ENCODE data around the gene MYL5. TPM values are rescaled to one million over a fixed set of nuclear protein-coding genes. Genes with fewer than 3 reads are reported as not detected.

Gene MYL5
- polyA plus RNA-seq, 3 donors, result 4.2 to 12.6 (median 7.2) TPM

DNA sequence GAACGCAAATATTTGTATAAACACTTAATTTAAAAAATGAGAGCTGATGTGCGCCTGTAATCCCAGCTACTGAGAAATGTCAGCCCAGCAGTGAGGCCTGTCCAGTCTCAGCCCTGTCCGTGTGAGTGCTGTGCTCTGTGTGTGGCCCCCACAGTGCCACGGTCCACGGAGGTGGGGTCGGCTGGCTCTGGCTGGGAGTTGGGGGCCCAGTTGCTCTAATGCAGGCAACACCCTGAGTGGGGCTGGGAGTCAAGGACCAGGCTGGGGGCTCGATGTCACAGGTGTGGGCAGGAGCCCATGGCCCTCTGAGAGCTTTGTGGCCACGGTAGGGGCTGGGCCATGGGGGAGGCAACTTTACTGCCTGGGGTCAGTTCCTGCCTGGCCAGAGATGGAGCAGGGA is 44.1 kb downstream of the MYL5 start:
- H3K9me3 Mint-ChIP-seq, result peaks cover 0 to 15% (median 8%) of the 10 kb centered on the region in 7 donors
- no peak overlapping the region for H3K27ac ChIP-seq (ENCODE audit: low read depth in 1 of 2, low read length in 2 of 2)
- no peak overlapping the region for H3K4me2 ChIP-seq (replicated peaks; ENCODE audit: extremely low read depth, low read length, poor library complexity, severe bottlenecking)
- peaks cover 0 to 2% (median 0%) of the 10 kb centered on the region in 3 donors for H3K27me3 Mint-ChIP-seq (ENCODE audit: low read depth in 3 of 3)
- peaks cover 83% of the 10 kb centered on the region for H4K20me1 ChIP-seq (ENCODE audit: insufficient read depth, low read length)
- peaks cover 17% of the 10 kb centered on the region for H3K4me1 Mint-ChIP-seq
- no peak overlapping the region for H3K4me3 Mint-ChIP-seq
- H3K36me3 Mint-ChIP-seq, result peaks cover 39 to 68% of the 10 kb centered on the region in 2 donors
- DNase-seq, result no peak
- no peaks in the 10 kb centered on the region for H3K4me1 ChIP-seq (ENCODE audit: control insufficient read depth in 1 of 2, insufficient read depth in 2 of 2, low read length in 2 of 2)
- no peaks in the 10 kb centered on the region for H3K27me3 ChIP-seq (ENCODE audit: control insufficient read depth in 2 of 2, insufficient read depth in 2 of 2, low read length in 2 of 2)
- intact Hi-C loops (cut with micrococcal nuclease), result no loop called here
- no peak overlapping the region for H3K9ac ChIP-seq (ENCODE audit: insufficient read depth, low read length, poor library complexity, severe bottlenecking)
- WGBS (ENCODE audit: insufficient coverage), result over 99% methylated on average over 7 of the region's 8 CpGs
- H3K27ac Mint-ChIP-seq, result peak overlapping the region in 1 of 7 donors; percentile 55
- peaks cover 0 to 5% of the 10 kb centered on the region in 2 donors for H3K9me3 ChIP-seq (replicated peaks in 1 of 2; ENCODE audit: control insufficient read depth in 1 of 2, insufficient read depth in 1 of 2, low read length in 2 of 2)
- H3K79me2 ChIP-seq (ENCODE audit: insufficient read depth, low read length), result peaks cover 81% of the 10 kb centered on the region
- H2AFZ ChIP-seq (ENCODE audit: insufficient read depth, low read depth, low read length, poor library complexity, severe bottlenecking), result no peak overlapping the region
- H3K36me3 ChIP-seq (replicated peaks in 1 of 2; ENCODE audit: control insufficient read depth in 1 of 2, insufficient read depth in 2 of 2, low read length in 2 of 2), result peaks cover 18 to 43% of the 10 kb centered on the region in 2 donors
- no peak for TF ChIP-seq CTCF (IDR thresholded peaks at IDR 0.05)
- H3K4me3 ChIP-seq (replicated peaks in 1 of 3; ENCODE audit: low read depth in 2 of 3, low read length in 3 of 3), result no peak overlapping the region

GRCh38 chr4:720111-720860 is 45.9 kb downstream of the MYL5 start:
- Mint-ChIP-seq H3K4me3 (no peak overlapping the region), H3K4me1 (peaks cover 19% of the 10 kb centered on the region), H3K9me3 (peaks cover 0 to 15% (median 8%) of the 10 kb centered on the region in 7 donors), H3K27me3 (ENCODE audit: low read depth in 3 of 3) (no peaks in the 10 kb centered on the region), H3K27ac (no peak overlapping the region), H3K36me3 (peaks cover 35 to 66% of the 10 kb centered on the region in 2 donors)
- intact Hi-C loops (cut with micrococcal nuclease), result no loop called here
- H3K4me3 ChIP-seq (replicated peaks in 1 of 3; ENCODE audit: low read depth in 2 of 3, low read length in 3 of 3), result no peak overlapping the region
- no peak for TF ChIP-seq CTCF (IDR thresholded peaks at IDR 0.05)
- H3K27me3 ChIP-seq (ENCODE audit: control insufficient read depth in 2 of 2, insufficient read depth in 2 of 2, low read length in 2 of 2), result no peaks in the 10 kb centered on the region
- H3K27ac ChIP-seq (ENCODE audit: low read depth in 1 of 2, low read length in 2 of 2), result no peak overlapping the region
- peaks cover 13 to 38% of the 10 kb centered on the region in 2 donors for H3K36me3 ChIP-seq (replicated peaks in 1 of 2; ENCODE audit: control insufficient read depth in 1 of 2, insufficient read depth in 2 of 2, low read length in 2 of 2)
- H3K79me2 ChIP-seq (ENCODE audit: insufficient read depth, low read length), result peaks cover 67% of the 10 kb centered on the region
- peaks cover 83% of the 10 kb centered on the region for H4K20me1 ChIP-seq (ENCODE audit: insufficient read depth, low read length)
- no peaks in the 10 kb centered on the region for H3K4me1 ChIP-seq (ENCODE audit: control insufficient read depth in 1 of 2, insufficient read depth in 2 of 2, low read length in 2 of 2)
- DNase-seq, result no peak
- H3K9me3 ChIP-seq (replicated peaks in 1 of 2; ENCODE audit: control insufficient read depth in 1 of 2, insufficient read depth in 1 of 2, low read length in 2 of 2), result peaks cover 0 to 5% of the 10 kb centered on the region in 2 donors
- H3K4me2 ChIP-seq (replicated peaks; ENCODE audit: extremely low read depth, low read length, poor library complexity, severe bottlenecking), result no peak overlapping the region
- no peak overlapping the region for H2AFZ ChIP-seq (ENCODE audit: insufficient read depth, low read depth, low read length, poor library complexity, severe bottlenecking)
- 98% methylated on average over 59 of the region's 59 CpGs for WGBS (ENCODE audit: insufficient coverage)
- no peak overlapping the region for H3K9ac ChIP-seq (ENCODE audit: insufficient read depth, low read length, poor library complexity, severe bottlenecking)

Measured in CD14-positive monocyte (primary cell).